ENCODE results near the gene CHST13.

Gene CHST13

GRCh38 chr3:126474498-126475412 is 49.2 kb upstream of the CHST13 start (continued):
- TF ChIP-seq ZXDB (tag by site-specific recombination; IDR thresholded peaks at IDR 0.05) (no peak), ZNF239 (tag by site-specific recombination; IDR thresholded peaks at IDR 0.05) (no peak), ZNF626 (tag by site-specific recombination; IDR thresholded peaks at IDR 0.05) (no peak), ZNF19 (tag by site-specific recombination; IDR thresholded peaks at IDR 0.05; ENCODE audit: low read depth) (no peak), ZNF10 (tag by site-specific recombination; IDR thresholded peaks at IDR 0.05) (no peak), ZNF335 (tag by site-specific recombination; conservative IDR thresholded peaks at IDR 0.05) (peak; percentile 63), ZNF362 (tag by site-specific recombination; IDR thresholded peaks at IDR 0.05) (no peak), ZBTB8A (tag by site-specific recombination; IDR thresholded peaks at IDR 0.05) (peak; percentile 75), ZNF121 (tag by site-specific recombination; IDR thresholded peaks at IDR 0.05) (no peak), ZFHX2 (tag by site-specific recombination; conservative IDR thresholded peaks at IDR 0.05) (peak; percentile 27), SP3 (tag by site-specific recombination; IDR thresholded peaks at IDR 0.05) (no peak), ZNF433 (tag by site-specific recombination; IDR thresholded peaks at IDR 0.05; ENCODE audit: low read depth) (no peak), ZNF140 (tag by site-specific recombination; IDR thresholded peaks at IDR 0.05) (no peak), GLIS2 (tag by site-specific recombination; IDR thresholded peaks at IDR 0.05) (peak; percentile 65), ZNF138 (tag by site-specific recombination; IDR thresholded peaks at IDR 0.05; ENCODE audit: borderline replicate concordance) (no peak), ZNF600 (tag by site-specific recombination; IDR thresholded peaks at IDR 0.05) (peak; percentile 40; the same call in 1 of the 2 replicates), ZNF324 (tag by site-specific recombination; IDR thresholded peaks at IDR 0.05) (no peak), KLF16 (tag by site-specific recombination; IDR thresholded peaks at IDR 0.05) (peak; percentile 36; the same call in 1 of the 2 replicates), ZNF16 (tag by site-specific recombination; IDR thresholded peaks at IDR 0.05; ENCODE audit: low read depth) (no peak), ZNF639 (tag by site-specific recombination; IDR thresholded peaks at IDR 0.05) (no peak)
- TF ChIP-seq, protein P1, sequence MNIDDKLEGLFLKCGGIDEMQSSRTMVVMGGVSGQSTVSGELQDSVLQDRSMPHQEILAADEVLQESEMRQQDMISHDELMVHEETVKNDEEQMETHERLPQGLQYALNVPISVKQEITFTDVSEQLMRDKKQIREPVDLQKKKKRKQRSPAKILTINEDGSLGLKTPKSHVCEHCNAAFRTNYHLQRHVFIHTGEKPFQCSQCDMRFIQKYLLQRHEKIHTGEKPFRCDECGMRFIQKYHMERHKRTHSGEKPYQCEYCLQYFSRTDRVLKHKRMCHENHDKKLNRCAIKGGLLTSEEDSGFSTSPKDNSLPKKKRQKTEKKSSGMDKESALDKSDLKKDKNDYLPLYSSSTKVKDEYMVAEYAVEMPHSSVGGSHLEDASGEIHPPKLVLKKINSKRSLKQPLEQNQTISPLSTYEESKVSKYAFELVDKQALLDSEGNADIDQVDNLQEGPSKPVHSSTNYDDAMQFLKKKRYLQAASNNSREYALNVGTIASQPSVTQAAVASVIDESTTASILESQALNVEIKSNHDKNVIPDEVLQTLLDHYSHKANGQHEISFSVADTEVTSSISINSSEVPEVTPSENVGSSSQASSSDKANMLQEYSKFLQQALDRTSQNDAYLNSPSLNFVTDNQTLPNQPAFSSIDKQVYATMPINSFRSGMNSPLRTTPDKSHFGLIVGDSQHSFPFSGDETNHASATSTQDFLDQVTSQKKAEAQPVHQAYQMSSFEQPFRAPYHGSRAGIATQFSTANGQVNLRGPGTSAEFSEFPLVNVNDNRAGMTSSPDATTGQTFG (tag by site-specific recombination; IDR thresholded peaks at IDR 0.05; ENCODE audit: borderline replicate concordance): no peak

DNA sequence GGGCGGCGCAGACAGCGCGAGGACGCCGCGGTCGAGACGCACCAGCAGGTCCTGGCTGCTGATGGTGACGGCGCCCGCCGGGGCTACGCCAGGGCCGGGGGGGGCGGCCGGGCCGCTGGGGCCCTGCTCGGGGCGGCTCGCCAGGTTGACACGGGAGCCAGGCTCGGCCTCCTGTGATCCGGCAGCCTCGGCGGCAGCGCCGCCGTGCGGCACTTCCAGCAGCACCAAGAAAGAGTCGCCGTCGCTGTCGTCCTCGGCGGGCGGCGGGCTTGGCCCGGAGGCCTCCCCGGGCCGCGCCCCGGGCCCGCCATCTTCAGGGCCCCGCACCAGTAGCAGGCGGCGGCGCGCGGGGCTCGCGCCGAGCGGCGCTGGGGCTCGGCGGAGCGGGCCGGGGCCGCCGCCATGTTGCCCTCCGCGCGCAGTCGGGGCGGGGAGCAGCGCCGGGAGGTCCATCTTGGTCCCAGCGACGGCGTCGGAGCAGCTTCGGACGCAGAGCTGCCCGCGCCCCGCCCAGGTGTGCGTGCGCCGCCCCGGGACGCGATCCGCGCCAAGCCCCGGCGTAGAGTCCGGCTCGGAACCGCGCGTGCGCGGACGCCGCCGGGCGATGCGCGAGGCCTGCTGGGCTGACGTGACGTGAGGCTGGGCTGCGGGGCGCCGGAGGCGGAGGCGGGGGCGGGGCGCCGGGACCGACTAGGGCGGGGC is 48.4 kb upstream of the CHST13 start, which contains the start of gene ZXDC:
Gene ZXDC, minus strand, starts transcription at position 479 of the 702 bp plus-strand sequence. Its CDS starts 26 bp downstream, at position 453.
- Histone ChIP-seq H3K36me3 (ENCODE audit: control insufficient read depth in 2 of 2, insufficient read depth in 1 of 2, low read length in 2 of 2) (peaks cover 2 to 16% of the 10 kb centered on the region in 2 experiments; a peak in 1 of 3 replicates), H3K9me3 (ENCODE audit: control insufficient read depth, insufficient read depth, low read depth, low read length) (no peaks in the 10 kb centered on the region), H3K4me3 (ENCODE audit: low read depth, low read length) (peak within 1 kb of the TSS; percentile 84), H3K27ac (ENCODE audit: extremely low read depth, low read depth, low read length) (peak within 1 kb of the TSS; percentile 97), H3K4me1 (ENCODE audit: control insufficient read depth, insufficient read depth, low read length) (peaks cover 8% of the 10 kb centered on the region; the same call in 1 of the 2 replicates)
- TF ChIP-seq ZNF704 (tag by site-specific recombination; IDR thresholded peaks at IDR 0.05) (no peak), PBX3 (CRISPR knock-in tag; IDR thresholded peaks at IDR 0.05) (peak; percentile 64; the same call in 1 of the 2 replicates), YY1 (tag by site-specific recombination; IDR thresholded peaks at IDR 0.05) (0 out of 2 replicates have a peak, but pooled peaks have one; percentile 19), ZNF48 (tag by site-specific recombination; IDR thresholded peaks at IDR 0.05) (no peak), ZNF112 (tag by site-specific recombination; IDR thresholded peaks at IDR 0.05) (no peak), ATF2 (tag by site-specific recombination; IDR thresholded peaks at IDR 0.05; ENCODE audit: low read depth) (no peak)
- ChIA-PET POLR2A (interaction anchor here (0.6 kb wide), 1 partner anchor 49 kb away, joined by 3 read pairs; no protein-coding TSS in a partner anchor), CTCF (interaction anchor here (1.1 kb wide), 1 partner anchor 49 kb away, joined by 3 read pairs; no protein-coding TSS in a partner anchor)
